Tibial artery (tissue), 4 donors: ENCODE measurements around the gene RNF103.

Source experiments
- DNase-seq, 2 donors: peaks; one replicate each; pipeline ENCODE4 v3.0.0-alpha.2; 2019
- H3K27ac ChIP-seq, 2 donors: fragments of 200-600 bp; sonication (generic) in 1 of 2; 1 replicate in 1 of 2; 2 replicates in 1 of 2; pipeline ENCODE4 v1.5.1; 2018 to 2019; ENCODE audit warnings: mild to moderate bottlenecking in 1 of 2
- H3K27me3 ChIP-seq, 2 donors: fragments of 200-600 bp; sonication (generic) in 1 of 2; one replicate each; pipeline versions ENCODE4 v1.5.1 to v1.6.0; 2016 to 2019
- H3K36me3 ChIP-seq, 3 donors: fragments of 200-600 bp; sonication (generic) in 2 of 3; one replicate each; pipeline ENCODE4 v1.5.1; 2016 to 2019; ENCODE audit warnings: mild to moderate bottlenecking in 2 of 3
- H3K4me1 ChIP-seq, 4 donors: fragments of 200-600 bp; sonication (generic) in 2 of 4; 1 replicate in 3 of 4; 2 replicates in 1 of 4; pipeline ENCODE4 v1.5.1; 2016 to 2019
- H3K4me3 ChIP-seq, 2 donors: fragments of 200-600 bp; sonication (generic) in 1 of 2; 1 replicate in 1 of 2; 2 replicates in 1 of 2; pipeline ENCODE4 v1.5.1; 2018 to 2019; ENCODE audit warnings: mild to moderate bottlenecking in 2 of 2
- H3K9me3 ChIP-seq, 3 donors: fragments of 200-600 bp; sonication (generic) in 1 of 3; one replicate each; pipeline ENCODE4 v1.5.1; 2016 to 2019
- CTCF ChIP-seq, 2 experiments: fragments of 200-600 bp in 1 of 2; fragments of 450-650 bp in 1 of 2; IDR thresholded peaks; one replicate each; pipeline ENCODE4 v1.5.1; 2017 to 2019; ENCODE audit warnings: antibody characterized with exemption in 2 of 2, mild to moderate bottlenecking in 1 of 2, moderate library complexity in 1 of 2
- intact Hi-C: fragments of 100-400 bp; cut with DNase I; formaldehyde crosslinking; loops from one replicate; pipeline ENCODE4 v1.15.0; 2023; ENCODE audit warnings: low total_unique reads

RNF103 gene

GRCh38 chr2:86617153-86617552, 6.5 kb downstream of the RNF103 start:
- peaks cover 0 to 54% (median 23%) of the 10 kb centered on the region in 4 donors for H3K4me1 ChIP-seq
- no peak for DNase-seq
- H3K4me3 ChIP-seq = no peak overlapping the region
- intact Hi-C loops = no loop called here
- no peaks in the 10 kb centered on the region for H3K27me3 ChIP-seq
- H3K9me3 ChIP-seq = no peaks in the 10 kb centered on the region
- H3K27ac ChIP-seq = no peak overlapping the region
- H3K36me3 ChIP-seq = peaks cover 27 to 56% (median 43%) of the 10 kb centered on the region in 3 donors
- no peak for TF ChIP-seq CTCF (IDR thresholded peaks at IDR 0.05)

GRCh38 chr2:86616502-86616901, 7.2 kb downstream of the RNF103 start:
- no peak for TF ChIP-seq CTCF (IDR thresholded peaks at IDR 0.05)
- Histone ChIP-seq H3K36me3 (peaks cover 27 to 56% (median 43%) of the 10 kb centered on the region in 3 donors), H3K9me3 (no peaks in the 10 kb centered on the region), H3K4me3 (no peak overlapping the region), H3K4me1 (peaks cover 0 to 53% (median 23%) of the 10 kb centered on the region in 4 donors), H3K27ac (no peak overlapping the region), H3K27me3 (no peaks in the 10 kb centered on the region)
- DNase-seq = no peak
- intact Hi-C loops = no loop called here

- intact Hi-C loops = no loop called here
- Histone ChIP-seq H3K27me3 (no peaks in the 10 kb centered on the region), H3K27ac (no peak overlapping the region), H3K4me3 (no peak overlapping the region), H3K9me3 (no peaks in the 10 kb centered on the region), H3K4me1 (peaks cover 0 to 45% (median 18%) of the 10 kb centered on the region in 4 donors), H3K36me3 (peaks cover 35 to 63% (median 43%) of the 10 kb centered on the region in 3 donors)
- no peak for DNase-seq
- no peak for TF ChIP-seq CTCF (IDR thresholded peaks at IDR 0.05)
Measured at GRCh38 chr2:86615596-86615995, 8.1 kb downstream of the RNF103 start.

- no peak for TF ChIP-seq CTCF (IDR thresholded peaks at IDR 0.05)
- Histone ChIP-seq H3K4me3 (no peak overlapping the region), H3K36me3 (peaks cover 43 to 67% (median 52%) of the 10 kb centered on the region in 3 donors), H3K4me1 (peaks cover 0 to 27% (median 8%) of the 10 kb centered on the region in 4 donors), H3K27ac (no peak overlapping the region), H3K9me3 (no peaks in the 10 kb centered on the region), H3K27me3 (no peaks in the 10 kb centered on the region)
- DNase-seq = no peak
- intact Hi-C loops = no loop called here
Measured at GRCh38 chr2:86613515-86613914, 10.2 kb downstream of the RNF103 start.

GRCh38 chr2:86610871-86611270, 12.8 kb downstream of the RNF103 start:
- H3K4me1 ChIP-seq = peaks cover 0 to 2% (median under 1%) of the 10 kb centered on the region in 4 donors
- no peaks in the 10 kb centered on the region for H3K27me3 ChIP-seq
- no peak for TF ChIP-seq CTCF (IDR thresholded peaks at IDR 0.05)
- intact Hi-C loops = no loop called here
- H3K4me3 ChIP-seq = no peak overlapping the region
- DNase-seq = no peak
- H3K36me3 ChIP-seq = peaks cover 43 to 60% (median 57%) of the 10 kb centered on the region in 3 donors
- H3K27ac ChIP-seq = no peak overlapping the region
- no peaks in the 10 kb centered on the region for H3K9me3 ChIP-seq
